Left ventricle myocardium inferior (tissue), 1 donor: ENCODE results near the gene C1orf198. TPM values are rescaled to one million over a fixed set of nuclear protein-coding genes. Genes with fewer than 3 reads are reported as not detected.

Experiments
- DNase-seq: peaks from one replicate; pipeline ENCODE4 v3.0.0-alpha.2; 2020
- H3K27ac ChIP-seq: fragments of 200-600 bp; replicated peaks from 2 replicates; pipeline ENCODE4 v1.8.0; 2021
- H3K27me3 ChIP-seq: fragments of 200-600 bp; 2 replicates; pipeline ENCODE4 v1.8.0; 2021; ENCODE audit warnings: low read depth
- H3K36me3 ChIP-seq: fragments of 200-600 bp; 2 replicates; pipeline ENCODE4 v1.8.0; 2021
- H3K4me1 ChIP-seq: fragments of 200-600 bp; 2 replicates; pipeline ENCODE4 v1.8.0; 2021
- H3K4me3 ChIP-seq: fragments of 200-600 bp; 2 replicates; pipeline ENCODE4 v1.8.0; 2021; ENCODE audit warnings: mild to moderate bottlenecking, moderate library complexity
- H3K9me3 ChIP-seq: fragments of 200-600 bp; replicated peaks from 2 replicates; pipeline ENCODE4 v1.8.0; 2021
- CTCF ChIP-seq: fragments of 200-600 bp; IDR thresholded peaks from 2 replicates; pipeline ENCODE4 v1.8.0; 2021; ENCODE audit warnings: antibody characterized with exemption, mild to moderate bottlenecking, borderline replicate concordance
- intact Hi-C: fragments of 100-400 bp; cut with micrococcal nuclease; formaldehyde crosslinking; loops from one replicate; pipeline ENCODE4 v1.11.0; 2022
- total RNA-seq: library from RNA; stranded (reverse); fragmentation: NEBNext Ultra II Directional; extraction: Animal tissue kit (Norgen Biotek cat#: 25700); gene quantifications from one replicate; pipeline ENCODE4 v1.2.1, GENCODE V29; 2021
- donor health status: DM: no; HTN: yes; CAD: no; lungs with severe emphysema.

C1orf198 gene
- total RNA-seq, 1 donor from 2014 or later, result 32.7 TPM

DNA sequence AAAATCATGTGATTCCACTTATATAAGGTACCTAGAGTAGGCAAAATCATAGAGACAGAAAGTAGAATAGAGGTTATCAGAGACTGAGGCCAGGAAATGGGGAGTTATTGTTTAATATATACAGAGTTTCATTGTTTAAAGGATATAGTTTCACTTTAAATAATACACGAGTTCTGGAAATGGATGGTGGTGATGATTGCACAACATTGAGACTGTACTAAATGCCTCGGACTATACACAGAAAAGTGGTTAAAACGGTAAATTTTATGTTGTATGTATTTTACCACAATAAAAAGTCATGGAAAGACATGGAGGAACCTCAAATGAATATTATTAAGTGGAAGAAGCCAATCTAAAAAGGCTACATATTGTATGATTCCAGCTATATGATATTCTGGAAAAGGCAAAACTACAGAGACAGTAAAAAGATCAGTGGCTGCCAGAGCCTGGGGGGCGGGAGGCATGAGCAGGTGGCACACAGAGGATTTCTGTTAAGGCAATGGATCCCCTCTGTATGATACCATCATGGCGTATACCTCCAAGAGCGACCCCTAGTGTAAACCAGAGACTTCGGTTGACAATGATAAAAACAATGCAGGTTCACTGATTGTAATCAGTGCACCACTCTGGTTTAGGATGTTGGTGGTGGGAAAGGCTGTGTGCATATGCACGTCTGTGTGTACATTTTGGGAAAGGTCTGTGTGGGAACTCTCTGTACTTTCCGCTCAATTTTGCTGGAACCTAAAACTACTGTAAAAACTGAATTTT, 7.5 kb downstream of the C1orf198 start:
- intact Hi-C loops, result loop anchor here (10.0 kb wide), 1 partner anchor 46 kb away; no protein-coding TSS in a partner anchor
- H3K27me3 ChIP-seq, result no peaks in the 10 kb centered on the region
- no peak for TF ChIP-seq CTCF
- no peak for DNase-seq
- H3K27ac ChIP-seq, result peak overlapping the region; percentile 92
- H3K4me1 ChIP-seq, result peaks cover 100% of the 10 kb centered on the region
- no peaks in the 10 kb centered on the region for H3K9me3 ChIP-seq
- no peaks in the 10 kb centered on the region for H3K36me3 ChIP-seq
- no peak overlapping the region for H3K4me3 ChIP-seq

GRCh38 chr1:230858918-230859729, 9.2 kb downstream of the C1orf198 start:
- Histone ChIP-seq H3K27ac (peak overlapping the region; percentile 92), H3K36me3 (peaks cover 13% of the 10 kb centered on the region), H3K9me3 (no peaks in the 10 kb centered on the region), H3K4me3 (no peak overlapping the region), H3K27me3 (no peaks in the 10 kb centered on the region), H3K4me1 (peaks cover 100% of the 10 kb centered on the region)
- no peak for TF ChIP-seq CTCF
- intact Hi-C loops, result no loop called here
- no peak for DNase-seq

GRCh38 chr1:230858236-230858820, 10.0 kb downstream of the C1orf198 start:
- no peak for DNase-seq
- Histone ChIP-seq H3K4me3 (no peak overlapping the region), H3K9me3 (peaks cover under 1% of the 10 kb centered on the region), H3K36me3 (peaks cover 19% of the 10 kb centered on the region), H3K27me3 (no peaks in the 10 kb centered on the region), H3K27ac (peak overlapping the region; percentile 92), H3K4me1 (peaks cover 100% of the 10 kb centered on the region)
- TF ChIP-seq CTCF, result no peak
- intact Hi-C loops, result no loop called here

DNA sequence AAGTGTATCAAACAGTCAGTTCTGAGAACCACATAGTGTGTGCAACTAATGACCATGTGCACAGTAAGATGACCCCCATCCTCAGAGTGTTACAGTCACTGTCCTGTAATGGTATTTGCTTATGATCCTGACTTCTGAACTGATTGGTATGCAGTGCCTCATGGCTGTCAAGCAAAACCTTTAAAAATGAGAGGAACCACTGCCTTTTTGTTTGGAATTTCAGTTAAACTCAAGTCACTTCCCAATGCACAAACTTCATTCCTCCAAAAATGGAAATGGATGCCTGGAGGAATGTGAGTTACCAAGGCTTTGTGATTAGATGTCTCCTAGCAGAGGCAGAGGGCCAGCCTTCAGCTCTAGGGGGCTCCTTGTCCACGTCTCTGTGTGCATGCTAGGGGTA, 10.5 kb downstream of the C1orf198 start:
- Histone ChIP-seq H3K4me3 (no peak overlapping the region), H3K27ac (peak overlapping the region; percentile 92), H3K9me3 (peaks cover 5% of the 10 kb centered on the region), H3K36me3 (peaks cover 24% of the 10 kb centered on the region), H3K4me1 (peaks cover 98% of the 10 kb centered on the region), H3K27me3 (no peaks in the 10 kb centered on the region)
- intact Hi-C loops, result no loop called here
- TF ChIP-seq CTCF, result no peak
- DNase-seq, result no peak

DNA sequence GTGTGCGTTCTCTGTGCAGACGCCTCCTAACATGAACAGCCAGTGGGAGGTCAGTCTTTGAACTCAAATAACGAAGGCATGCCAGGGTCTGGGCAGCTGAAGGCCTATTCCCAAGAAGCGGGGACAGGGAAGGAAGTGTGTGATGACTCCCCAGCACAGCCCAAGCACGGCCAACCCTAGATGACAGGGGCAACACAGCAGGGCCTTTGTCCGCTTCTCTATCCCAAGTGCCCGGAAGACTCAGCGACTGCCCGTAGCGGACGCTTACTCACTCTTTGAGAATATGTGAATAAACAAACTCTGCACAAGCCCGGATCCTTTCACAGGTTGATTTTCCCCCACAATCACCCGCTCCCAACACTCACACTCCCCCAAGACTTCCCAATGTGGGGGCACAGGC, 11.2 kb downstream of the C1orf198 start:
- no peaks in the 10 kb centered on the region for H3K27me3 ChIP-seq
- no peak overlapping the region for H3K4me3 ChIP-seq
- peaks cover 32% of the 10 kb centered on the region for H3K36me3 ChIP-seq
- TF ChIP-seq CTCF, result no peak
- peak overlapping the region; percentile 92 for H3K27ac ChIP-seq
- peaks cover 8% of the 10 kb centered on the region for H3K9me3 ChIP-seq
- intact Hi-C loops, result no loop called here
- DNase-seq, result no peak
- H3K4me1 ChIP-seq, result peaks cover 90% of the 10 kb centered on the region
